HG03135 (cell line): ENCODE results near the gene RAPGEF4.
"Not testable (repeated sequence)": the region's sequence is repeated elsewhere in the genome, so short reads cannot be mapped to it uniquely, and the experiment has no call there.

Source experiments
- ATAC-seq: cut with Tn5 transposase; IDR thresholded peaks from one replicate; pipeline ENCODE4 v1.9.1; 2021; ENCODE audit warnings: mild to moderate bottlenecking, moderate library complexity; ENCODE audit not compliant: unreplicated experiment

The RAPGEF4 gene

DNA sequence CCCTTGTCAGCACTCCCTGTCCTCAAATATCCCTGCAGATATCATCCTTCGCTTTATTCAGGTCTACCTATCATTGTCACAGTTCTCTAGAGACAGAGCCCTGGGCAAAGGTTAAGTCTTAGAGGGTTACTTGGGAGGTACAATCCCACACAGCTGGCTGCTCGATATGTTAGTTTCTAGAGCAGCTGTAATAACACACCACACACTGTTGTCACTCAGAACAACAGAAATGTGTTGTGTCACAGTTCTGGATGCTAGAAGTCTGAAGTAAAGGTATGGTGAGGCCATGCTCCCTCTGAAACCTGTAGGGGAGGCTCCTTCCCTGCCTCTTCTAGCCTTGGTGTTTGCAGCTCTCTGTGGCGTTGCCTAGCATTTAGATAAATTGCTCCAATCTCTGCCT lies 9.9 kb upstream of the RAPGEF4 start:
- ATAC-seq, result no peak

DNA sequence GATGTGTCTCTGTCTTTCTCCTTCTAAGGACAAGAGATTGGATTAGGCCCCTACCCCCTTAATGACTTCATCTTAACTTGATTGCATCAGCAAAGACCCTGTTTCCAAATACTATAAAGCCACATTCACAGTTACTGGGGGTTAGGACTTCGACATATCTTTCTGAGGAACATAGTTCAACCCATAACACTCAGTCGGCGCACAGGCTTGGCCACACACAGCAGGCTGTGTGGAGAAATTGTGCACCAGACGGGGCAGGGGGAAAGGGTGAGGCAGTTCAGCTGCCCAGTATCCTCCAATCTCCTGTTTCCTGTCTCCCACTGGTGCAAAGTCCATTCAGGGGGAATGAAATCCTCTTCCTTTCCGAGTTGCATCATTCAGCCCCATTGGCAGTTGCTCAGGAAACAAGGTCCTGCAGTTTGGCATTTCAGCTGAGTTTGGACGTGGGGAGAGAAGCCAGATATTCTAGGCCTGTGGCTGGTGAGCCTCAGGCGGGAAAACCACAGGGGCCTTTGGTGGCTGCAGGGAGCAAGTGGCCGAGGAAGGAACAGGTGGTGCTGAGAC lies 9.4 kb upstream of the RAPGEF4 start:
- ATAC-seq, result no peak

DNA sequence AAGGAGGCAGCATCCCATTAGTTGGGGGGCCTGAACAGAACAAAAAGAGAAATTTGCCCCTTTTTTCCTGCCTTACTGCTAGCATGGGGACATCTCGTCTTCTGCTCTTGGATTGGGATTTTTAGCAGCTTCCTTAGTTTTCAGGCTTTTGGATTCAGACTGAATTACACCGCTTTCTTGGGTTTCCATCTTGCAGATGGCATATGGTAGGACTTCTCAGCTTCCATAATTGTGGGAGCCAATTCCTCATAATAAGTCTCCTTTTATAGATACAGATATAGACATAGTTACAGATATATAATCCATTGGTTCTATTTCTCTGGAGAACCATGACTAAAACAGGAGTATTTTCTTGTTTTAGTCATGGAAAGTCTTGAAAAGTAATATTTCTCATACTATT lies 5.2 kb upstream of the RAPGEF4 start:
- ATAC-seq, result no peak

DNA sequence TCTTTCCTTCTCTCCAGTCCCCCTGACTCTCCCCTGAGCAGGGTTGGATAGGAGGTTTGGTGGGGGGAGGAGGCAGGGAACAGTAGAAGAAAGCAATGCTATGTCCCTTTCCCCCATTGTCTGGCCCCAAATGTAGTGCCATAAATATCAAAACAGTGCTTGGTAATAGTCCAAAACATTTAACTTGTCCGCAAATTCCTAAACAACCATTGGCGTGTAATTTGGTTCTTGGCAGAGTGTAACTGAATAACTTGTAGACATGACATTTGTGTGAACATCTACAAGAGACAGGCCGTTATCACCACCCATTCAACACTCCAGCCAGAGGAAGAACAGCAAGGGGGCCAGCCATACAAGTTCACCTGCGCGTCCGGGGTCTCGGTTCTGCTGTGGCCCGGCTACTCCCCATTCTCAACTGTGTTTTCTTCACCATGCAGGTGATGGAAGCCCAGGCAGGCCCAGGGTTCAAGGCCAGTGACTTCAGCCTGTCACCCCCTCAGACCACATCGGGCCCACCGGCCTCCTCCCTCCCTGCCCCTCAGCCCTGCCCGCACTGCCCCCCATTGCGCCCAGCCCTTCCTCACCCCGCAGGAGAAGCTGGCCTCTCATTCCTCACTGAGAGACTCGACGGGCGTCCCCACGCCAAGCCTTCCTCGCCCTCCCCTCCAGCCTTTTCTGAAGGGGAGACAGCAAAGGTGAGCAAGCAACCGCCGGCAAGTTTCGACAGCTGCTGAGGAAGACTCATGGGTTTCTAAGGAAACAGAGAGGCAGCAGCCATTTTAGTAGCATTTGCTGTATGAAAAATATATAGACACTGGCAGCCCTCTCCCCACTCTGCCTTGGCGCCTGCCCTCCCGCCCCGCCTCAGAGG lies 699 bp upstream of the RAPGEF4 start:
- no peak for ATAC-seq

DNA sequence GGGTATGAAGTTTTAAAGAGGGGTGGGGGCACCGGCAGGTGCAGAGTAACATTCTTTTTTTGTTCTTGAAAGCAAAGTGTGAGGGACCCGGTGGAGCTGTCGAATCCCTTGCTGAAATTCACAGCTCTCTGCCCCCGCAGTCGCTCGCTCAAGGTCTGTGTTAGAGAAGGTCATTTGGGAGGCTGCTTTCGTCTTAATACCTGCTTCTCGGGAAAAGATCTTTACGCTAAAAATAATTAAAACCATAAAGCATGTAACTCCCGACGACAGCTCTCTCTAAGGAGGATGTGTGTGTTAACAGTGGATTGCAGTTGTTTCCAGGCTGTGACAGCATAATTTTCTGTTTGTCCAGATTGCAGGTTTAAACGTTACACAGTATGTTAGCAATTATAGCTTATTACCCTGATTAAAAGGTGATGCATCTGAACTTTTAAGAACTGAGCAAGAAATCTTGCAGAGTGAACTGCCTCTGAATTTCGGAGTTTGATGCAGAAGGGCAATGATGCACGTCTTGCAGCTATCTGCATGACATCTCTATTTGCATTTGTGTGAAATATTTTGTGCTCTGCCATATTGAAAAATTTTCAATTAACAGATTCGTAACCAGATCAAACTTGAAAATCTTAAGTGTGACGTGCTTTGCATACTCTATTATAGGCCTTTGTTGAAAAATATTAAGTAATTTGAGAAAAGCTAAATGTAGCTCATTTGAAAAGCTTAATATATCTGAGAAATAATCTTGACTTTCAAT lies 954 bp downstream of the RAPGEF4 start:
- ATAC-seq, result no peak

DNA sequence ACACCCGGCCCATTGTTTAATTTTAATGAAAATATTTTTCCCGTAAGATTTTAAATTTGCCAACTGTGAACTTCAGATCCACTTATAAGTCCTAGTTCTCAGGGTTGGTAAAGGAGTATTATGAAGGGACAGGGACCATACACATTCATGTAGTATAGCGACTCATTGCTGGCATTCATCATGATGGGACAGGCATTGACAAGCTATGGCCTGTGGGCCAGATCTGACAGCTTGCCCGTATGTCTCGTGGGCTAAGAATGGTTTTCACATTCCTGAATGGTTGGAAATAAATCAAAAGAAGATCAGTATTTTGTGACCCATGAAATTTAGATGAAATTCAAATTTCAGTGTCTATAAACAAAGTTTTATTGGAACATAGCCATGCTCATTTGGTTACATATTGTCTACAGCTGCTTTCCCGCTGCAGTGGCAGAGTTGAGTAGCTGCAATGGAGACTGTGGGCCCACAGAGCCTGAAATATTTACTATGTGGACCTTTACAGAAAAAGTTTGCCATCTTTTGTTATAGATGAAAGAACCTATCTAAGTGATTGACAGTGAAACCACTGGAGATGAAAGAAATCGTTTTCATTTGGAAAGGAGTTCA lies 4.1 kb downstream of the RAPGEF4 start:
- no peak for ATAC-seq

DNA sequence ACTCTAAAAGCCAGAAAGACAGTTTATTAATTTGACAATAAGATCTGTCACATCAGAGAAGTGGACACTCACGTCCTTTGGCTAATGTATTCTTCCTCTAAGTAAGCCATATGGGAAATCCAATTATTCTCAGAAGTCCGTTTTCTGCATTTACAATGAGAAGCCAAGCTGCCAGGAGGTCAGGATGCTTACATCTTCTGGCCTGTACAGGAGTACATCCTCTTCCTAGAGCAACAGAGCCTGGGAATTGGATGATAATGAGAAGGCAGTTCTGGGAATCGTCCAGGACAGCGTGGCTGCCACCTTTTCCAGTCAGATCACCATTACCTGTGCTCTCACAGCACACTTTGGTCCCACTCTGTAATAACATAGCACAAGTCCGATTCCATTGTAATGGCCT lies 5.2 kb downstream of the RAPGEF4 start:
- no peak for ATAC-seq

DNA sequence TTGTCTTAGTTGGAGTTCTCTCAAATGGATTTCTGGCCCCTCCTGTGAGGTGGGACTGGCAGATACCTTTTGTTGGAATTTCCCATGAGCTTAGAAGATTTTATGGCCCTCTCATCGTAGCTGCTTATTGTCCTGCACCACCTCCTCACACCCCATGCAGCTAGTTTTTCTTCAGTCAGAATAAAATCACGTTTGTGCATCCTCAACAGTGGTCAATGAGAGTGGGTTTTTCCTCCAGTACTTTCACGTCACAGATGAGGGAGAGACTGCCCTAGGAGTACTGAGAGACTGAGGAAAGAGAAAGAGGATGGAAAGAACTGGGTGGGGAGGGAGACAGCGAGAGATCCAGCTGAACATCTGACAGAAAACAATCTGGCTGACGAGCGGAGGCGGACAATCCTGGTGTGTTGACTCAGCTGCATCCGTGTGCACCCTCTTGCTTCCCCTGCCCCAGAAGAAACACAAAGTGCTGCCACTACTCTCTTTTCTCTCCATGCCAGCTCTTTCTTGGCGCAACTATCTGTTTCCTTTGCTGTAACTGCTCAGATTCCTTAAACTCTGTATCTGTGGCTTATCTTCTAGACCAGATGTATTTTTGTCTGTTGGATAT lies 7.4 kb downstream of the RAPGEF4 start:
- ATAC-seq, result no peak

DNA sequence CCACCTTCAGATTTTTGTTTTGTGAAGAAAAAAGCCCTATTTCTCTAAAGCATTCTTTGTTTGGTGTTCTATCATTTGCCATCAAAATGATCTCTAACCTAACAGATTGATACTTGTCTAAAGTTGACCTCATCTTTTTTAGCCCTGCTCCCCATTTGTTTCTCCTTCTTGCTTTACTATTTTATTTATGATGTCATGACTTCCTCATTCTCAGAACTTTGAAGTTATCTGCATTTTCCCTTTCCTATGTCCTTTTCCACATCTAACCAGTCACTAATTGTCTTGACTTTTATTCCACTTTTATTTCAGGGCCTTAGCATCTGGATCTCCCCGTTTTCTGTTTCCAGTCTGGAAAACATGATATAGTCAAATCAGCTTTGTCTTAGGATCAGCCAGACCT lies 8.3 kb downstream of the RAPGEF4 start:
- ATAC-seq, result no peak

DNA sequence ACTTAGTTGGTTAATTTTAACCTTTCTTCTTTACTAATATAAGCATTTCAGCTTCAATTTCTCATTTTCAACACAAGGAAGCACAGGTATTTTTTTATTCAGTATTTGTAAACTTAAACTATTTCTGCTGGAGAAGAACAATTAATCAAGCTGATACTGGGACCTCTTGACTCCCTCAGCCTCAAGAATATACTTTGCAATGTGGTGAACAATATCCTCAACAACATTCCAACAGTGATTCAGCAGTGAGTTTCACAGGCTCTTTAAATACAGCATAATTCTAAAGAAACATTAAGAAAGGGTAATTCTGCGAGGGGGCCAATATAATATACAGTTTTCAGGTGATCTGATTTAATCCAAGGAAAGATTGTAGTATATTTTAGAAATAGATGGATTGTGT lies 10.0 kb downstream of the RAPGEF4 start:
- ATAC-seq, result no peak

DNA sequence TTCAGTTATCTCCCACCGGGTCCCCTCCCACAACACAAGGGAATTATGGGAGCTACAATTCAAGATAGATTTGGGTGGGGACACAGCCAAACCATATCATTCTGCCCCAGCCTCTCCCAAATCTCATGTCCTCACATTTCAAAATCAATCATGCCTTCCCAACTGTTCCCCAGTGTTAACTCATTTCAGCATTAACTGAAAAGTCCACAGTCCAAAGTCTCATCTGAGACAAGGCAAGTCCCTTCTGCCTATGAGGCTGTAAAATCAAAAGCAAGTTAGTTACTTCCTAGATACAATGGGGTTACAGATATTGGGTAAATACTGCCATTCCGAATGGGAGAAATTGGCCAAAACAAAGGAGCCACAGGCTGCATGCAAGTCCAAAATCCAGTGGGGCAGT lies 12.9 kb downstream of the RAPGEF4 start:
- ATAC-seq, result not testable (repeated sequence)

DNA sequence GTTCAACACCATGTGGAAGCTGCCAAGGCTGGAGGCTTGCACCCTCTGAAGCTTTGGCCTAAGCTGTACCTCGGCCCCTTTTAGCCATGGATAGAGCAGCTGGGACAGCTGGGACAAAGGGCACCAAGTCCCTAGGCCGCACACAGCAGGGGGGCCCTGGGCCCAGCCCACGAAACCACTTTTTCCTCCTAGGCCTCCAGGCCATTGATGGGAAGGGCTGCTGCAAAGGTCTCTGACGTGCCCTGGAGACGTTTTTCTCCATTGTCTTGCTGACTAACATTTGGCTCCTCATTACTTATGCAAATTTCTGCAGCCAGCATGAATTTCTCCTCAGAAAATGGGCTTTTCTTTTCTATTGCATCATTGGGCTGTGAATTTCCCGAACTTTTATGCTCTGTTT lies 13.7 kb downstream of the RAPGEF4 start:
- ATAC-seq, result no peak

DNA sequence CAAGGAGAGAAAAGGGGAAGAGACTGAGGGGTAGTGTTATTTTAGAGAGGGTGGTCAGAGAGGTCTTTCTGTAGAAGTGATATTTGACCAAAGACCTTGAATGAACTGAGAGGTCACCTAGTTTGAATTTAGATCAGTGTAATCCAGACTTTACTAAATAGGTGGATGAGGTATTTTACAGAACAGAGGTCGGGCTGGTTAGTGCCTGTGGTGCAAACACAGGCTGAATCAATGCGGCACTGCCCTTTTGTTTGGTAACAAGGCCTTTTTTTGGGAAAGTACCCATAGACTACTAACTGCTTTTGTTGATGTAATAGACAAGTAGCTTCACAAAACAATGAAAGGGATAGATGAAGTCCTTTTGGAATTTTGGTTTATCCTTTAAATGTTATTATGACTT lies 15.9 kb downstream of the RAPGEF4 start:
- ATAC-seq, result no peak

DNA sequence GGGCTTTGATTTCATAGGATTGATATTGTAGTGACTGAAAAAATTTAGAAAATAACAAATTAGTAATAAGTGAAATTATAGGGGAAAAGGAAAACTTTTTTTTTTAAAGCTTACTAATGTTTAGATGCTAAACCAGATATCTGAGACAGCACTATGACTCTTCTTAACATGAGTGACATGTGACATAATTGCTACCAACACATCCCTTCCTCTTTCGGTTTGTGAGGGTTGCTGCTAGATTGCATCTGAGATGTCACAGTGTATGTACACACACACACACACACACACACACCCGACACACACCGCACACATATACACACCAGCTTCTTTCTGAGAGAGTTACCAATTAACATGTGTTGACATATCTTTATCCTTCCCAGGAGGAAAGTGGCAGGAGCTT lies 18.0 kb downstream of the RAPGEF4 start:
- no peak for ATAC-seq

DNA sequence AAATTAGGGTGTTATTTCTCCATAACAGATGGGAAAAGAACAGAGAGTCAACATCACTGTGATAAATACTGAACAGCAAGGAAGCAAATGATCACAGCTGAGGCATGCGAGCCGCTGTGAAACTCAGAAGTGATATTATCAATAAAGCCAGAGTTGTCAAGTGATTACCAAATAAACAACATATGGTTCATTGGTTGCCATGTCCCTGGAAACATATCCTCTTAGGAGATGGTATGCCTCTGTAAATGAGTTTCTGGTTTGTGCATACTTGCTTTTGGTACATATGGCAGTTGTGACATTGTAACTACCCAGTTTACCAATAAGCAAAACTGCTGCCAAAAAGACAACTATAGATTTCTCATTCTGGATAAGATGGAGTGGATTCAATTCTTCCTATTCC lies 23.8 kb downstream of the RAPGEF4 start:
- no peak for ATAC-seq

DNA sequence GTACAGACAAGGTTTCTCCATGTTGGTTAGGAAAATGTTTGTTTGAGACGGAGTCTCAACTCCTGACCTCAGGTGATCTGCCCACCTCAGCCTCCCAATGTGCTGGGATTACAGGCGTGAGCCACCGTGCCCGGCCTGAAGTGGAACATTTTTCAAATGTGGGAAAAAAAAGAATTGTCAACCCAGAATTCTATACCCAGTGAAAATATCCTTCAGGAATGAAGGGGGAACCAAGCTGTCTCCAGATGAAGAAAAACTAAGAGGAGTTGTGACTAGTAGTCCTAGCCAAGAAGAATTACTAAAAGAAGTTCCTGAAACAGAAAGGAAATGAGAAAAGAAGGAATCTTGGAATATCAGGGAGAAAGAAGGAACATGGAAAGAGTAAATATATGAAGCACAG lies 25.7 kb downstream of the RAPGEF4 start:
- ATAC-seq, result no peak

DNA sequence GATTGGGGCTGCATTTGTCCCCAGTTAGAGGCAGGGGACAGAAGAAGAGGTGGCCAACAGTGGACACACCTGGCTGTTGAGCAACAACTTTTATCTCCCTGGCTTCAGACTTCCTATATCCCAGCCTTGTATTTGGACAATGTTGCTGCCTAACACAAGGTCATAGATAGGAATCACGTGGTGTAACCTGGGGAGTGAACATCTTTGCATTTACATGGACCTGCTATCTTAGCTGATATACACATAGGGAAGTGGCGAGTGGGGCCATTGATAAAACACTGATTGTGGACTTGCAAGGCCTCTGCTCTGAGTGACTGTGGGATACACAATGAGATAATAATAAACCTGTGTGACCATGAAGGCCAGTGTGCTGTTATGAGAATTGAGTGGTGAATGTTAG lies 26.9 kb downstream of the RAPGEF4 start:
- ATAC-seq, result no peak

DNA sequence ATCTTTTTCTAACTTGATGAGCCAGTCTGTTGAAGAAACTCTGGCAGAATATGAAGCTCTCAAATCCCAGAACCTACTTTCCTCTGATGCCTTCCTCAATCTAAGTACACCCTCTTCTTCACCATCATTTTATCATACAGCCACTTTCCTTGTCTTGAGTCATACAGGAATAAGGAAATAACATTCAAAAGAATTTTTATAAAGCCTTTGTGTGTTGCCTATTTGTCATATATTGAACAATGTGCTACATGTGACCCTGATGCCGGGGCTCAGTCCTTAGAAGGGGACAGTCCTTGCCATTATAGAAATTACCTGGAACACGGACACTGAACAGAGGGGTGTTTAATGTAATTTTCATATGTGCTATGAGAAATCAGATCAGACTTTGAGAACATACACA lies 27.4 kb downstream of the RAPGEF4 start:
- no peak for ATAC-seq

DNA sequence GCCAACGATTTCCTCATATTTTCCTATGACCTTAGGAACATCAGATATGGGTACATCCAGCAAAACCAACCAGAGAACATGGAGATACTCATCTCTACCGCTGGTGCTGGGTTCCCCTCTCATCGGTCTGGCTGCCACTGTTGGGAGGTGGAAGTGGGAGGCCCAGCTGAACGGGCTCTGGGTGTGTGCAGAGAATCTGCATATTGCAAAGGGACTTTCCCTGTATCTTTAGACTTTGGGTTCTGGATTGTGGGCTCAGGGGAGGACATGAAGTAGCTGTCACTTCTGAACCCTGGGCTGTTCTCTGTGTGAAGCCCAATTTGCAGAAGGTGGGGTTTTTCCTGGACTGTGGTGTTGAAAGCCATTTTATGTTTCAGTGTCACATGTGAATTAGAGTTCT lies 30.0 kb downstream of the RAPGEF4 start:
- ATAC-seq, result no peak

DNA sequence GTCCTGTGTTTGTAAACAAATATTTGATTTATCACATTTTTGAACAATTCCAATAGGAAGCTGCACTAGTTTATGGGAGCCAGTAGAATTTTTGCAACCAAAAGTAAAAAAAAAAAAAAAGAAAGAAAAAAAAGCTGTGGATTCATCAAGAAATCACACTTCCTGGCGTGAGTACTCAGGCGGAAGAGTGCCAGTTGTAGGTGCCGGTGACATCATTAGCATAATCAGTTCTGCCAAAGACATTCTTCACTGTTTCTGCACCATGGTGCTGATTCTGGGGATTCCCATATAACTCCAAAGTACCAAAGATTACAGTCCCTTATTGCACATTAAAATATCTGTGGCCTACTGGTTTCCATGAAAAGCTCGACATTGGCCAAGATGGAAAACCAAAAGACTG lies 32.8 kb downstream of the RAPGEF4 start:
- ATAC-seq, result no peak

DNA sequence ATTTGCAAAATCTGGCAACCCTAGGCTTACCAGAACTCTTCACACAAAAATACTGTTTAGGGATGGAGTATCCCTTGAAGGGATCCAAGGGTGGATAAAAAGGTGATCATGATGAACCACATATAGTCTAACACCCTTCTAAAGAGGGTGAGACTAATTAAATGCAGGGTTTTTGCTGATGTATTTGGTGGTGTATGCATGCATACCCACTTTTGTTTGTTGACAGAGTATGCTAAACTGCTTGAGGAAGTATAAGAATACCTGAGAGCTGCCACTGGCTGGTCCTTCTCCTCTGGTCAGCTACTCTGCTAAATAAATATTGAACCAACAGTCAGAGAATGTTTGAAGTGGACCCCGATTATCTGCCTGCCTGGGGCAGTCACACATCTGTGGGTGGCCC lies 34.2 kb downstream of the RAPGEF4 start:
- ATAC-seq, result no peak
